HG02642 (cell line): Measurements from ENCODE around the gene FRAT1.

Source experiments
- ATAC-seq: cut with Tn5 transposase; IDR thresholded peaks from one replicate; pipeline ENCODE4 v1.9.1; 2021; ENCODE audit warnings: mild to moderate bottlenecking; ENCODE audit not compliant: unreplicated experiment, poor library complexity

Gene FRAT1

DNA sequence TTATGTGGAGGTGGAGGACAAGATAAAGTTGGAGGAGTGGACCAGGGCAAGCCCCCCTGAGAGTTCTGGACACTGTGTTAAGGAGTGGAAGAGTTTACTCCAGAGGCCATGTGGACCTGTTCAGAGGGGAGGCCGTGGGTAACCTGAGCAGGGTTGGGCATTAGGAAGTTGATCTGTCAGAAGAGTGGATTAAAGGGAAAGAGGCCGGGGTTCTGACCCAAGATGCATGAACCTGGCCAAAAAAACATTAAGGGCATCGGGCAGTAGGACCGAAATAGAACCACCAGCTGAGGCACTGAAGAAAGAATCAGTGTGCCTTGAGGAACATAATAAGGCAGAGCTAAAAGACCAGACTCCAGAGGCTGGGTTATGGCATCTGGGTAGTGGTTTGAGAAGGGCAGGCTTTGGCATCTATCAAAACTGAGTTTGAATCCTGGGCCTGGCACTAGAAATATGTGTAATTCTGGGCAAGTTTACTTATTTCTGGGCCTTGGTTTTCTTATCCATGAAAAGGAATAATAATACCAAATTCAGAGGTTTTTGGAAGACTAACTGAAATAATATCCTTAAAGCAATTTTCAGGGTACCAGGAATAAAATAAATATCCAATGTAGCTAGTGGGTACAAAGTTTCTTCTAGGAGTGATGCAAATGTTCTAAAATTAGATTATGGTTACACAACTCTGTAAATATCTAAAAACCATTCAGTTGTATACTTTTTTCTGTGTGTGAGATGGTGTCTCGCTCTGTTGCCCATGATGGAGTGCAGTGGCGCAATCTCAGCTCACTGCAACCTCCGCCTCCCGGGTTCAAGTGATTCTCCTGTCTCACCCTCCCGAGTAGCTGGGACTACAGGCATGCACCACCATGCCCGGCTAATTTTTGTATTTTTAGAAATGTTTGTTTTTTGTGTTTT lies 10.9 kb upstream of the FRAT1 start:
- no peak for ATAC-seq

- no peak for ATAC-seq
These were observed 7.9 kb upstream of the FRAT1 start for GRCh38 chr10:97311111-97311626.

GRCh38 chr10:97312897-97313296 lies 6.2 kb upstream of the FRAT1 start:
- ATAC-seq, result no peak

DNA sequence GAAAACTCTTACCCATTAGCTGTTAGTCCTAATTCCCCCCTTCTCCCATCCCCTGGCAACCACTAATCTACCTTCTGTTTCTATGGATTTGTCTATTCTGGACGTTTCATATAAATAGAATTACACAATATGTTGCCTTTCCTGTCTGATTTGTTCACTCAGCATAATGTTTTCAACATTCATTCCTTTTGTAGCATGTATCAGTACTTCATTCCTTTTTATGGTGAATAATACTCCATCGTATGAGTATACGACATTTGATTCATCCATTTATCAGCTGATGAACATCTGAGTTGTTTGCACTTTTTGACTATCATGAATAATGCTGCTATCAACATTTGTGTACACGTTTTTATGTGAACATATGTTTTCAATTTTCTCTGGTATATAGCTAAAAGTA lies 4.4 kb upstream of the FRAT1 start:
- ATAC-seq, result no peak

- ATAC-seq, result peak; percentile 32
These were observed 804 bp downstream of the FRAT1 start for GRCh38 chr10:97319671-97320479.

DNA sequence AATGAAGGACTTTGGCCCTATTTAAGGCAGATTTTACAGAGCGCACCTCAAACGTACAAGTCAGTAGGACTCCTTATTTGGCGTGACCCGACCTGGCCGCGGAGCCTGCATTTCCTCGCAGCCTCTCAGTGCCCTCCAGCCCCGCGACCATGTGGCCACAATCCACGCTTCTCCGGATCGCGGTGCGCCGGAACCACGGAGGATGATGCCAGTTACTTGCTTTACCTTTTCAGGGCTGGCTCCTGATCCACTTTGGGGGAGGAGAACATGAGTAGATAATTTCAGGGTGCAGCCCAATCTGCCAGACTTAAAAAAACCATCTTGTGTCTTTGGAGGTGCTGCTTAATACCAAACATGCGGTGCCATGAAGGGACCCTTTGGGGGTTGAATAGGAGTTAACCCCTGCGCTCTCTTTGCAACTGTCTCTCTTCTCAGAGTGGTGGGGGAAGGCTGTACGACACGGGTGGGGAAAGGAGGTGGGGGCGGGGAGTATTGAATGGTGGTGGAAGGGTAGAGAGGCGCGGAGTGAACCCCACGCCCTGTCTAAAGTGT lies 1.5 kb downstream of the FRAT1 start:
- ATAC-seq, result no peak

DNA sequence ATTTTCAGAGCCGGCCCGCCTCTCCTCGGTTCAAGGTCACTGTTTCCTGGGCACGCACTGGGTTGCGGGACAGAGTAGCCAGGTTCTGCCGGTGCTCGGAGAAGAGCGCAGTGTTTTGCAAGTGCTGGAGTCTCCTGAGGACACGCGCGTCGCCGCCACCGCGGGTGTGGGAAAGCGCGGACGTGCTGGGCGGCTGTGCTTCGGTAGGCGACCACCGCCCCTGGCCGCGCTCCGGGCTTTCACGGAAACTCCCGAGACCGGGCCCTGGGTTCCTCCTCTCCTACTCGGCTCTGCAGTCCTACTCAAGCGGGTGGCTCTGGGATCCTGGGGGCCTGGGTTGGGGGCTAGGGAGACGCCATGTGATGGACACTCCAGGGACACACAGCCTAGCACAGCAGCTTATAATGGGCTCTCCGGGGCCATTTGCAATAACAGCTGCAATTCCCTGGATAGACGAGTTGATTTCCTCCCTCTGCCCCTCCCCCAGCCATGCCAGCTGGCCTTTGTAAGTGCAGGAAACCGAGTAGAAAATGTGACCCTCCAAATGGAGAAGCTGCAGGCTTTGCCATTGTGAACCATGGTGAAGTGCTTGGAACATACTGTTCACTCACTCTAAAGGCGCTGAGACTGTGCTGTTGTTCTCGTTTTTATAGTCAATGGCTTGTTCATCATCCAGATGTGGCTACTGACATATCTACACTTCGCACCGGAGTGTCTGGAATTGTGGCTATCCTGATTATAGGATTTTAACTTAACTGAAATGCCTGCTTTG lies 2.1 kb downstream of the FRAT1 start:
- ATAC-seq, result no peak

- no peak for ATAC-seq
These were observed 2.7 kb downstream of the FRAT1 start for GRCh38 chr10:97321804-97322190.

DNA sequence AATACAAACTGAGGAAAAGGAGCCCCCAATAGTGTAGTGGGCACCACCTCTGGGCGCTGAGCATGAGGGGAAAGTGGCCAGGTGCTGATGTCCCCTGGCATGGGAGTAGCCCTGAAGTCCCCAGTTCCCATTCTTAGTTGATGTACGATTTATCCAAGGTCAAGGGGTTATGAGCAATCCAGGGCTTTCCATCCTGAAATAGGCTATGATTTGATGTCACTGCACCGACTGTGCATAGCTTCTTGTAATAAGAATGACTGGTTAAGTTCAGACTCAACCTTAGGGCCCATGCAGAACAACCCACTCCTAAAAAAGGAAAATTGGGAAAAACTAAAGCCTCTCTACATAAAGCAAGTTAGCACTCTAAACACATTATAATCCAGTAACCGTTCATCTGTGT lies 4.4 kb downstream of the FRAT1 start:
- ATAC-seq, result no peak

DNA sequence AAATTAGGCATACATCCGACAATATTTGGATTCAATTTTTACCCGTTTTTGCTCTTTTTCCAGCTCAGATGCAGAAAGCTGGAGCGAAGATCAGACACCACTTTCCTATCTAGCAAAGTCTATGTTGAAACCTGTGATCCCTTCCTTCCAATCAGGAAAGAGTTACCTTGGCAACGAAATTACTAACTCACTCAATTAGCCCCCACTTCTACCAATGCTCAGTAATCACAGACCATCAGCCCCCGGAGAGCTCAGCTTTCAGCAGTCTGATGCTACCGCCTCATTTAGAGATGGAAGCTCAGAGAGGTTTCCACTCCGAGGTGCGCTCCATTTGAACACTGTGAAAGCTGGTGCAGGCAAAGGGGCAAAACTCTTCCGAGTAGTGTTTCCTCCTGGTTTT lies 6.7 kb downstream of the FRAT1 start:
- ATAC-seq, result no peak

DNA sequence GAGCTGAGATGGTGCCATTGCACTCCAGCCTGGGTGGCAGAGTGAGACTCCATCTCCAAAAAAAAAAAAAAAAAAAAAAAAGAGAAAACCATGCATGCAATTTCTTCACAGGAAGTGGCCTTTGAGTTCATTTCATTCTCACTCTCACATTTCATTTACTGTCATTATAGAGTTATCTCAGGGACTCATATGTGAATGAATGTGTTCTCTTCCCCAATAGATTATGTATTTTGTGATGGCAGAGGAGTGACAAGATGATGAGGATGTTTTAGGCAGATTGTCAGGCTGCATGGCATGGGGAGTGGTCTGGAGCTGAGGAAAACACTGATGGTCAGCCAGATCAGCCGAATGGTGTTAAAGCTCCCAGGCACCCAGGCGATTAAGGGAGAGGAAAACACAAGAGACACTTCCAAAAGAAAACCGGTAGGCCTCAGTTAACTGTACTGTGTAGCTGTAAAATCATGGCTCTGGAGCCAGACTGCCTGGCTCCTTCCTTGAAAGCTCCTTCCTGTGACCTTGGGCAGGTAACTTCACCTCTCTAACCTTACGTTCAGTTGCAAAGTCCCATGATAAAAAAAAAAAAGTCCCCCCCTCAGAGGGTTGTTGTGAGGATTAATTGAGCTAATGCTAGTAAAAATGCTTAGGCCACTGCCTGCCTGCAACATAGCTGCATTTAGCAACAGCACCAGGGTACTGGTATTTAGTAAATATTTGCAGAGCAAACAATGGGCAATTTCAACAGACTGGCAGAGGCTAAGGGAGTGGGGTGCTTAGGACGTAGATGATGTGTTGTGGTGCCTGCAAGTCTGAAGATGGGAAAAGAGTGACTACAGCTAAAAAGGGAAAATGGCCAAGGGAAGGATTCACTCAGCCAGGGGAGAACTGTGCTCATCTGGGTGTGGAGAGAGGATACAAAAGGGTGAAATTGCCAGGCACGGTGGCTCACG lies 8.6 kb downstream of the FRAT1 start:
- no peak for ATAC-seq

DNA sequence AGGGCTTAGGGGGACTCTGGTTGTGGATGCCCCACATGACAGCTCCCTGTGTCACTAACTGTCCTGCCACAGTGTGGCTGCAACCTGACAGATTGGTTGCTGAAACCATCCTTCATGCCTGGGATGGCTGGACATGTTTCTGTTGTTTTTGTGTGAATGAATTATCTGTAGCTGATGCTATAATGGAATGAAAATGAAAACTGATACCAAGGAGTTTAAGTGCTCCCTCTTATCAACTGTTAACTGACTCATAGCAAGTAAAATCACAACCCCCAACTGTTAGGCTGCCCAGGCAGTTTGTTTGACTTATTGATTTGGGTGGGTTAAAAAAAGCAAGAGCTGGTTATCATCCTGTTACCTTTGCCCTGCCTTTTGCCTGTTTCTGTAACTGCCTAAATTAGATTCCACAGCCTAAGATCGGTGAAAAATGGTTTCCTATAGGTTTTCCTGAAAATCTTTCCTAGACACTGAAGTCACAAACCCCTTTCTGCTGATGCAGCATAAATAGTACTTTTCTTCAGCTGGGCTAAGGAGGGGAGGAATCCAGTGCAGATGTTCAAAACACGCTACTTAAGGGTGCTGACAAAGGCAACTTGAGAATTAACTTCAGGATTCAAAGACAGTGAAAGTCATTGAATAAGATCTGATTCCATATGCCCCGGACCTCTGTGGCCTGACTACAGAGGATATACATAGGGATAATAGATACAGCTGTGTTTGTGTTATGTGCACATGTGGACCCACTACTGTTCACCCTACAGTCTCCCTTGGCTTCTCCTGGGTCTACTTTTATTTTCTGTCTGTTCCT lies 9.8 kb downstream of the FRAT1 start:
- ATAC-seq, result no peak

DNA sequence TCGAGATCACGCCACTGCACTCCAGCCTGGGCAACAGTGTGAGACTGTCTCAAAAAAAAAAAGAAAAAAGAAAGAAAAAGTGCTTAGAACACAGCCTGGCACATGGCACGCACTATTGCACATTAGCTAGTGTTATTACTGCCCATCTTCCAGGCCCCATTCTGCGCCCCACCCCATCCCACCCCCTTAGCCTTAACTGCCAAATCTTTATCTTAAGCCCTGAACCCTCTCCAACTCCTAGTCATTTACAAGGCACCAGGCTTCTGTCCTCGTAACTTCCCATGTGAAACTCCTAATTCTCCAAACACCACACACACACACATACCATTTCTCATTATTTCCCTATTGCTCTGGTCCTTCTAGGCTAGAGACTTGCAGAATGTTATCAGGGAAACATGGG lies 10.7 kb downstream of the FRAT1 start:
- ATAC-seq, result no peak

GRCh38 chr10:97331153-97331703 lies 12.2 kb downstream of the FRAT1 start:
- ATAC-seq, result no peak

DNA sequence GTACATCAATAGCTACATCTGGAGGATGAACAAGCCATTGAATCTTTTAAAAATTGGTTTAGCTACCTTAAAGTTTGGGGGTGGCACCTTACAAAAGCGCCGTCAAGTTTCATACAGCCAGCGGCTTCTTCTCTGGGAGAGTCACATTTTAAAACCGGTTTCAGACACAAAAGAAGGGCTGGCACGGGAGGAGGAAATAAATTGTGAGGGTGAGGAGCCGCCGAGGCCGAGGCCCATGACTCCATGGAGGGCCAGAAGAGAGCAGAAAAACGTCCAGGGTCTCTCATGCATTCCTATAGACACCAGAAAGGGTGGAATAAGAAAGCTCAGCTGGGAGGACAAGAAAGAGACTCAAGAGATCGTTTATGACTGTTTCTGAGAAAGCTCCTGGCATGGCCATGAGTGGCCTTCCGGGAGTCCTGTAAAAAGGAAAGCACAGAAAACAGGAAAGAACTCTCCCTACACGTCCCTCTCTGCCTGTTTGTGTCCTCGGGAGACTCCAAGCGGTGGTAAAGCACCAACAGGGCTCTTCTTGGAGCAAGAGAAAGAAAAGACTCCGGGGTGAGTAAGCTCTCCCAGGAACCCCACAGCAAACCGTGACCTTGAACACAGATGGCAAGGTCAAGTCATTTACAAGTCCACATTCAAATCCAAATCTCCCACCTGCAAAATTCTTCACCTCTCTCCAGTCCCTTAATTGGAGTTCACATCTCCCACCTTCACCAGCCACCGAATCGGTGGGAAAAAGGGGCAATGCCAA lies 13.7 kb downstream of the FRAT1 start:
- ATAC-seq, result no peak

- ATAC-seq, result no peak
These were observed 14.2 kb downstream of the FRAT1 start for GRCh38 chr10:97333351-97333600.

DNA sequence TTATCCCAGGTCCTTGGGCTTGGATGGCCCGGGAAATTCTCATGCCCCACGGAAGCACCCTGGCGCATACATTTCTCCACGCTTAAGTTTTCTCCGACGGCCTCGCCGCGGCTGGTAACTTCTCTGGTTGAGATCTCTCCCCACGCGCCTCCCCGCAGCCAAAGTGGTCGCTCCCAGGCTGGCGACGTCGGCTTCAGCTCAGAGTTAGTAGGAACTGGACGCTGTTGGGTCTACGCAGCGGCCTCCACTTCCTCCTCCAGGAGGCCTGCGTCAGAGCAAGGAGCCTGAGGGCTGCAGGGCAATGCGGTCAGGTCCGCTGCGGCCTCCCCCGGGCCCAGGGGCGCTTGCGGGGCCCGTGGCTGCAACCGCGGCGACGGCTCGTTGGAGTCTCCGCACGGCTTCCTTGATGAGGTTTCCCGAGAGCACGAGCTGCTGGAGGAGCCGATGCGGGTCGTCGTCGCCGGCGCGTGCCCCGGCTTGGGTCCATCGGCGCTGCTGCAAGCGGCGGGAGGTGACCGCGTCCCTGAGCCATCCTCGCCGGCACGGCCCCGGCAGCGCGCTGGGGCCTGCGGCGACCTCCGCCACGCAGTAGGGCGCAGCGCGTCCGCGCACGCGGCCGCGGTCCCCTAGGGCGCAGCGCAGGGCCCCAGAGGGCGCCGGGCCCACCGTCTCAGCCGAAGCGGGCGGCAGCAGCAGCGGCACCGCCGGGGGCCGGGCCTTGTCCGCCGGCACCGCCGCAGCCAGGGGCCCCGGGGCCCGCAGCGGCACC lies 14.7 kb downstream of the FRAT1 start:
- peak; percentile 23 for ATAC-seq
